HG02623 (cell line): ENCODE data around the gene MEGF10.

Experiments used
- ATAC-seq: cut with Tn5 transposase; IDR thresholded peaks from one replicate; pipeline ENCODE4 v1.9.1; 2021; ENCODE audit warnings: moderate library complexity; ENCODE audit not compliant: unreplicated experiment

MEGF10 gene

GRCh38 chr5:127409246-127409917, 118.8 kb downstream of the MEGF10 start:
- no peak for ATAC-seq

GRCh38 chr5:127409921-127410675, 119.5 kb downstream of the MEGF10 start:
- no peak for ATAC-seq

- ATAC-seq: no peak
Observed at GRCh38 chr5:127410959-127411358, 120.4 kb downstream of the MEGF10 start.

GRCh38 chr5:127411381-127411780, 120.8 kb downstream of the MEGF10 start:
- no peak for ATAC-seq

GRCh38 chr5:127412698-127413097, 122.1 kb downstream of the MEGF10 start:
- no peak for ATAC-seq

- ATAC-seq: no peak
Observed at GRCh38 chr5:127415034-127415433, 124.4 kb downstream of the MEGF10 start.

GRCh38 chr5:127416906-127417305, 126.3 kb downstream of the MEGF10 start:
- no peak for ATAC-seq

- no peak for ATAC-seq
Observed at GRCh38 chr5:127417528-127417927, 126.9 kb downstream of the MEGF10 start.

GRCh38 chr5:127418367-127418766, 127.8 kb downstream of the MEGF10 start:
- no peak for ATAC-seq

GRCh38 chr5:127418974-127419682, 128.5 kb downstream of the MEGF10 start:
- ATAC-seq: no peak

- ATAC-seq: no peak
Observed at GRCh38 chr5:127419683-127420257, 129.2 kb downstream of the MEGF10 start.

GRCh38 chr5:127420758-127421157, 130.2 kb downstream of the MEGF10 start:
- ATAC-seq: no peak

- no peak for ATAC-seq
Observed at GRCh38 chr5:127421471-127421870, 130.9 kb downstream of the MEGF10 start.

GRCh38 chr5:127423173-127423798, 132.7 kb downstream of the MEGF10 start:
- ATAC-seq: peak; percentile 60

GRCh38 chr5:127425037-127425436, 134.4 kb downstream of the MEGF10 start:
- ATAC-seq: no peak

- ATAC-seq: no peak
Observed at GRCh38 chr5:127425868-127426267, 135.3 kb downstream of the MEGF10 start.

- no peak for ATAC-seq
Observed at GRCh38 chr5:127426661-127427060, 136.1 kb downstream of the MEGF10 start.

GRCh38 chr5:127428276-127428675, 137.7 kb downstream of the MEGF10 start:
- no peak for ATAC-seq

GRCh38 chr5:127428748-127429147, 138.2 kb downstream of the MEGF10 start:
- no peak for ATAC-seq

GRCh38 chr5:127429928-127430327, 139.3 kb downstream of the MEGF10 start:
- no peak for ATAC-seq

- ATAC-seq: no peak
Observed at GRCh38 chr5:127430627-127431026, 140.0 kb downstream of the MEGF10 start.
